Hepatocyte (in vitro differentiated cells): ENCODE measurements around the gene GALT. TPM values are rescaled to one million over a fixed set of nuclear protein-coding genes. Genes with fewer than 3 reads are reported as not detected.
"Not testable (repeated sequence)": the region's sequence is repeated elsewhere in the genome, so short reads cannot be mapped to it uniquely, and the experiment has no call there.

Source experiments
- DNase-seq: peaks from one replicate; pipeline ENCODE4 v3.0.0-alpha.2; 2016; ENCODE audit warnings: low spot score
- H2AFZ ChIP-seq: fragments of 200-600 bp; sonication (generic); 2 replicates; pipeline ENCODE4 v1.6.0; 2016; ENCODE audit warnings: antibody characterized with exemption, mild to moderate bottlenecking
- H3K27ac ChIP-seq: fragments of 200-600 bp; sonication (generic); 2 replicates; pipeline ENCODE4 v1.5.1; 2016; ENCODE audit warnings: mild to moderate bottlenecking
- H3K27me3 ChIP-seq: fragments of 200-600 bp; sonication (generic); 2 replicates; pipeline ENCODE4 v1.6.1; 2016
- H3K36me3 ChIP-seq: fragments of 200-600 bp; sonication (generic); replicated peaks from 2 replicates; pipeline ENCODE4 v1.5.1; 2016; ENCODE audit warnings: low read depth; ENCODE audit not compliant: insufficient read depth
- H3K4me1 ChIP-seq: fragments of 200-600 bp; sonication (generic); 2 replicates; pipeline ENCODE4 v1.5.1; 2016; ENCODE audit warnings: mild to moderate bottlenecking, moderate library complexity; ENCODE audit not compliant: insufficient read depth
- H3K4me2 ChIP-seq: fragments of 200-600 bp; sonication (generic); 2 replicates; pipeline ENCODE4 v1.6.0; 2016
- H3K4me3 ChIP-seq: fragments of 200-600 bp; sonication (generic); 2 replicates; pipeline ENCODE4 v1.5.1; 2016; ENCODE audit warnings: mild to moderate bottlenecking
- H3K79me2 ChIP-seq: fragments of 200-600 bp; sonication (generic); 2 replicates; pipeline ENCODE4 v1.6.0; 2017; ENCODE audit warnings: mild to moderate bottlenecking
- H3K9me2 ChIP-seq: fragments of 200-600 bp; sonication (generic); replicated peaks from 2 replicates; pipeline ENCODE4 v1.6.0; 2017; ENCODE audit warnings: mild to moderate bottlenecking; ENCODE audit not compliant: insufficient read depth
- H3K9me3 ChIP-seq: fragments of 200-600 bp; sonication (generic); 2 replicates; pipeline ENCODE4 v1.5.1; 2016; ENCODE audit warnings: low read depth, mild to moderate bottlenecking
- H4K20me1 ChIP-seq: fragments of 200-600 bp; sonication (generic); 2 replicates; pipeline ENCODE4 v1.6.0; 2016; ENCODE audit warnings: mild to moderate bottlenecking; ENCODE audit not compliant: insufficient read depth, poor library complexity, severe bottlenecking
- CTCF ChIP-seq: fragments of 200-600 bp; sonication (generic); IDR thresholded peaks from 2 replicates; pipeline ENCODE4 v1.5.1; 2016; ENCODE audit warnings: antibody characterized with exemption, mild to moderate bottlenecking; ENCODE audit not compliant: poor library complexity
- EZH2 ChIP-seq: fragments of 200-600 bp; sonication (generic); IDR thresholded peaks from 2 replicates; pipeline ENCODE4 v1.6.1; 2016; ENCODE audit warnings: antibody characterized with exemption, mild to moderate bottlenecking, borderline replicate concordance
- EZH2phosphoT487 ChIP-seq: fragments of 200-600 bp; sonication (generic); IDR thresholded peaks from one replicate; pipeline ENCODE4 v1.6.1; 2018; ENCODE audit warnings: antibody characterized with exemption, mild to moderate bottlenecking, low read depth, moderate library complexity; ENCODE audit not compliant: unreplicated experiment, severe bottlenecking
- WGBS: methylation state at CpG from one replicate; pipeline ENCODE4 v1.1.6; 2016; ENCODE audit warnings: low lambda C conversion rate; ENCODE audit errors: missing lambda C conversion rate; 5-methylcytosine and 5-hydroxymethylcytosine counted together
- polyA plus RNA-seq: library from polyadenylated mRNA; unstranded; fragments of >200 nt; fragmentation: Nextera tagmentation; extraction: Ambion mirVana; gene quantifications from 2 replicates; pipeline ENCODE4 v1.2.1, GENCODE V29; 2016
- total RNA-seq: library from RNA; depleted of rRNA; stranded (reverse); fragments of >200 nt; gene quantifications from 2 replicates; pipeline ENCODE4 v1.2.3, GENCODE V29; 2014

GALT gene
- total and polyA plus RNA-seq, 2 experiments from 2014 or later, result 46.1 to 121 TPM

- Histone ChIP-seq H4K20me1 (no peaks in the 10 kb centered on the region), H3K27ac (peak overlapping the region; percentile 65), H3K36me3 (no peaks in the 10 kb centered on the region), H3K9me3 (no peaks in the 10 kb centered on the region), H3K79me2 (peaks cover 12% of the 10 kb centered on the region), H3K4me2 (peak overlapping the region; percentile 90), H2AFZ (peak overlapping the region; percentile 84), H3K4me3 (peak overlapping the region; percentile 23), H3K27me3 (no peaks in the 10 kb centered on the region), H3K9me2 (no peaks in the 10 kb centered on the region), H3K4me1 (peaks cover 20% of the 10 kb centered on the region)
- 30% methylated on average over 7 of the region's 7 CpGs for WGBS
- no peak for DNase-seq
- TF ChIP-seq CTCF (no peak), EZH2phosphoT487 (no peak), EZH2 (no peak)
Observed at GRCh38 chr9:34638138-34638445, 8.4 kb upstream of the GALT start.

GRCh38 chr9:34639322-34639721 lies 7.2 kb upstream of the GALT start:
- not testable (repeated sequence) for H3K9me3 ChIP-seq, H3K27me3 ChIP-seq, H3K4me2 ChIP-seq, H3K4me3 ChIP-seq, DNase-seq, H3K27ac ChIP-seq, H4K20me1 ChIP-seq, H2AFZ ChIP-seq, H3K36me3 ChIP-seq, H3K9me2 ChIP-seq
- over 99% methylated on average over 8 of the region's 8 CpGs for WGBS
- H3K79me2 ChIP-seq, result peaks cover 12% of the 10 kb centered on the region
- H3K4me1 ChIP-seq, result peaks cover 20% of the 10 kb centered on the region

- Histone ChIP-seq H3K4me2 (no peak overlapping the region), H3K27ac (no peak overlapping the region), H3K79me2 (peaks cover 6% of the 10 kb centered on the region), H3K4me3 (no peak overlapping the region), H3K9me3 (no peaks in the 10 kb centered on the region), H3K36me3 (no peaks in the 10 kb centered on the region), H3K27me3 (no peaks in the 10 kb centered on the region), H2AFZ (no peak overlapping the region), H4K20me1 (no peaks in the 10 kb centered on the region), H3K4me1 (peaks cover 24% of the 10 kb centered on the region), H3K9me2 (no peaks in the 10 kb centered on the region)
- 100% methylated on average over 1 of the region's 1 CpG for WGBS
- no peak for DNase-seq
- TF ChIP-seq CTCF (no peak), EZH2phosphoT487 (no peak)
Observed at GRCh38 chr9:34642679-34643078, 3.8 kb upstream of the GALT start.

DNA sequence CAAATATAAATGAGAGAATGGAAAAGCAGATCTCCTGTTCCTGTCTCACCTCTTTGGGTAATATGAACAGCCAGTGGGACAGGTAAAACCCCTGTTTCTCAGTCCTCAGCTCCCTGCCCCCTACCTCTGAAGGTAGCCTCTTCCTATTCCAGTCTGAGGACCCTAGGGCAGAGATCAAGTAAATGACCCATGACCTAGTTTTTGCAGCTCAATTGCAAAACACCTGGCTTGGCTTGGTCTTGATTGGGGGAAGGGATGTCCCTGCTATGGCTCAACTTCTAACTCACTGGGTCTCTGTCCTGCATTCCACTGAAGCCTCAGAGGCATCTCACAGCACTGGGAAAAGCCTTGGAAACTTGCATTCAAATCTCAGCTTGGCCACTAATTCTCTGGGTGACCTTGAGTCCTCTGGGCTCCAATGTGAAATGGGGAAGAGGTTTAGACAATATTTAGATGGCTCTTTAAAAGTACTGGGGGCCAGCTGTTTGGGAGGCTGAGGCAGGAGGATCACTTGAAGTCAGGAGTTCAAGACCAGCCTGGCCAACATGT lies 1.6 kb upstream of the GALT start:
- Histone ChIP-seq H2AFZ (no peak overlapping the region), H3K79me2 (peaks cover 26% of the 10 kb centered on the region), H3K4me3 (no peak overlapping the region), H3K4me1 (peaks cover 25% of the 10 kb centered on the region), H4K20me1 (no peaks in the 10 kb centered on the region), H3K27me3 (no peaks in the 10 kb centered on the region), H3K9me3 (no peaks in the 10 kb centered on the region), H3K4me2 (no peak overlapping the region), H3K9me2 (no peaks in the 10 kb centered on the region), H3K27ac (peak overlapping the region; percentile 59), H3K36me3 (no peaks in the 10 kb centered on the region)
- DNase-seq, result peak; percentile 43
- no peak for TF ChIP-seq CTCF
- TF ChIP-seq EZH2phosphoT487, result no peak
- no peak for TF ChIP-seq EZH2
